ENCODE data around the gene LMNA.

The LMNA gene

GRCh38 chr1:156153362-156153761, 38.9 kb downstream of the LMNA start, which contains the start of gene SEMA4A:
Gene SEMA4A (plus strand): TSS chr1:156153585. CDS start chr1:156154579, 994 bp downstream.
- TF ChIP-seq CTCF (conservative IDR thresholded peaks at IDR 0.05; ENCODE audit: low read depth, low read length): no peak
- DNase-seq (ENCODE audit: low read depth): no peak
- no peak within 1 kb of the TSS for H3K4me3 ChIP-seq (ENCODE audit: low read length)

DNA sequence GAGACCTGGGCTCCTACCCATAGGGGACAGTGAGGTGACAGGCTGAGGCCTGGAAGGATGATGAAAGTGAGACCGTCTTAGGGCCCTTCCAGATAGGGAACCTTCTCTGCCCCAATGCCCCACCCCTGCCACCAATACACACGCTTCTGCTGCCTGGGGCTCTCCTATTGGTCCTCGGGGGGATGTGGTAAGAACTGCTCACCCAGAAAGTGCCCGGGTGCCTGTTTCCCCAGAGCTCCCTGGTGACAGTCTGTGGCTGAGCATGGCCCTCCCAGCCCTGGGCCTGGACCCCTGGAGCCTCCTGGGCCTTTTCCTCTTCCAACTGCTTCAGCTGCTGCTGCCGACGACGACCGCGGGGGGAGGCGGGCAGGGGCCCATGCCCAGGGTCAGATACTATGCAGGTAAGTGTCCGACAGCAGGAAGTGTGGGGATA, 39.8 kb downstream of the LMNA start:
- DNase-seq (ENCODE audit: low read depth): no peak
- TF ChIP-seq CTCF (conservative IDR thresholded peaks at IDR 0.05; ENCODE audit: low read depth, low read length): no peak
- no peak overlapping the region for H3K4me3 ChIP-seq (ENCODE audit: low read length)

DNA sequence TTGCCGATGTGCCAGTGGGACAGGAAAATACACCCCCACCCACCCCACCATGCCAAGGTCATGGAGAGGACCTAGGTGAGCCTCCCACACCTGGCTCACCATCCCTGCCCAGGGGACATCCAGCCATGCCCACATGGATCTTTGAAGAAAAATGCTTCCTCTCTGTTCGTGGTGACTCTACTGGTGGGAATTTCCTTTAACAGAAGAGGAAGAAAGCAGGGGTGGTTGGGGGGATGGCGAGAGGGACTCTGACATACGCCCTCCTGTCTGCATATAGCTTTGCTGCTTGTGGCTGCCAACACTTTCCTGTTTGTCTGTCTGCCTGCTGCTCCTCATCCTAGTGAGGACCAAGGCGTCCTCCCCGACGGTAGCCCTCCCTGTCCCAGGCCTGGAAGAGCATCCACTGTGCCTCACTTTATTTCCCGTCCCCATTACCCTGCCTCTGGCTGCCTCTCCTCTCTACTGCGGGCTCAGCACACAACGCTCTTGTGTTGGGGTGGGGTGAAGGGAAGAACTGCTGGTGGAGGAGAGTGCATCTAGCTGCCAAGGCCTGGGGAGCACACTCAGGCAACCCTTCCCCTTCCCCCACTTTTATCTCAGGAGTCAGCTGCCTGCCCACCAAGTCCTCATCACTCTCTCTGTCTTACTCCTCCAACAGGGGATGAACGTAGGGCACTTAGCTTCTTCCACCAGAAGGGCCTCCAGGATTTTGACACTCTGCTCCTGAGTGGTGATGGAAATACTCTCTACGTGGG, 41.4 kb downstream of the LMNA start:
- H3K4me3 ChIP-seq (ENCODE audit: low read length): no peak overlapping the region
- TF ChIP-seq CTCF (conservative IDR thresholded peaks at IDR 0.05; ENCODE audit: low read depth, low read length): no peak
- DNase-seq (ENCODE audit: low read depth): no peak

DNA sequence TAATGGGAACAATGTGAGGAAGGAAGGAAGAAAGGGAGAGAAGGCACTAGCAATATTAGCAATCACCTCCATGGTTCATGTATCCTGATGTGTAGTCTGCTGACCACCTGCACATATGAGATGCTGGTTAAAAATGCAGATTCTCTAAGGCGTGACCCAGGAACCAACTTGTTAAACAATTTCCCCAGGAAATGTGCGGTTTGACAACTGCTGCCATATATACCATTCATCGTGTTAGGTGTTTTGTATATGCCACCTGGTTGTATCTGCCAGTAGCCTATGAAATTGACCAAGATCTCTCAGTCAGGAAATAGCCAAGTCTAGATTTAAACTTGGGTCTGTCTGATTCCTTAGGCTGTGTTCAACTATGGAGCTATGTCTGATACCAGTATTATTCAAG, 43.0 kb downstream of the LMNA start:
- no peak for TF ChIP-seq CTCF (conservative IDR thresholded peaks at IDR 0.05; ENCODE audit: low read depth, low read length)
- no peak overlapping the region for H3K4me3 ChIP-seq (ENCODE audit: low read length)
- no peak for DNase-seq (ENCODE audit: low read depth)

DNA sequence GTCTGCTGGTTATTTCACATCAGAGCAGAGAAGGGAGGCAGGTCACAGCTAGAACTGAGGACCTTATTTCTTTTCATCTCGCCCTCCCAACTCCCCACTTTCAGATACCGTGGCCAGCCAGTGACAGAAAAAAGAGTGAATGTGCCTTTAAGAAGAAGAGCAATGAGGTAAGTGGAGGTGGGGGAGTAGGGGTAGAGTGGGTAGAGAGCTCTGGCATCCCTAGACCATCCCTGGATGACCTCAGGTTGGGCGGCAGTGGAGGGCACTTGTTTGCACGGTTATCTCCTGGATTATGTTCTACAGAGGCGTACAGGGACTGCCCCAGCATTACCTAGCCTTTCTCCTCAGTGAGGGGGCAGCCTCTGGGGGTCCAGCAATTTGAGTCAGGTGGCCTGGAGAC, 43.5 kb downstream of the LMNA start:
- no peak for TF ChIP-seq CTCF (conservative IDR thresholded peaks at IDR 0.05; ENCODE audit: low read depth, low read length)
- no peak for DNase-seq (ENCODE audit: low read depth)
- H3K4me3 ChIP-seq (ENCODE audit: low read length): no peak overlapping the region

DNA sequence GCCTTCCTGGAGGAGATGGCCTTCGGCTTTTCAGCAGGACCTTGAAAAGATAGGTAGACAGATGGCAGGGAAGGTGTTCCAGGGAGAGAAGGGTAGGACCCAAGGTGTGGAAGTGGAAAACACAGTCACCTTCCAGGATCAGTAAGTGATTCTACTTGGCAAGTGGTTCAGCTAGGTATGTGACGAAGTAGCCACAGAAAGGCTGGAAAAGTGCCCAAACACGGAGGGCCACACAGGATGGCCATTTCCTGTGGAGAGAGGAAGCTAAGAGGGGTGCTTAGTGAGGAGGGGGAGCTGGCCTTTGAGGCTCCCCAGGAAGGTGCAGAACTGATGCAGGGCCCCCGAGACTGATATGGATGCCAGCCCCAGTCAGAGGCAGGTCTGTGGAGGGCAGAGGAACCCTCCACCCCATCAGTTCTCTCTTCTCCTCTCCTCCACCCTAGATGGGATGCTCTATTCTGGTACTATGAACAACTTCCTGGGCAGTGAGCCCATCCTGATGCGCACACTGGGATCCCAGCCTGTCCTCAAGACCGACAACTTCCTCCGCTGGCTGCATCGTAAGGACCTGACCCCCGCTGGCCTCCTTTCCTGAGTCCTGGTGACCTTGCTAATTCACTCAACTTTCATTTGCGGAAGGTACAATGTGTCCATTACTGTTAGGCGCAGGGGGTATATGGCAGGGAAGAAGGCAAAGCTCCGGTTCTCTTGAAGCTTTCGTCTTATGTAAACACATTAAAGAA, 45.7 kb downstream of the LMNA start:
- DNase-seq (ENCODE audit: low read depth): no peak
- TF ChIP-seq CTCF (conservative IDR thresholded peaks at IDR 0.05; ENCODE audit: low read depth, low read length): no peak
- H3K4me3 ChIP-seq (ENCODE audit: low read length): no peak overlapping the region

Measured in retinal pigment epithelial cell (primary cell).